ENCODE results near the gene MOB2.
"Not testable (repeated sequence)": the region's sequence is repeated elsewhere in the genome, so short reads cannot be mapped to it uniquely, and the experiment has no call there.

MOB2 gene

DNA sequence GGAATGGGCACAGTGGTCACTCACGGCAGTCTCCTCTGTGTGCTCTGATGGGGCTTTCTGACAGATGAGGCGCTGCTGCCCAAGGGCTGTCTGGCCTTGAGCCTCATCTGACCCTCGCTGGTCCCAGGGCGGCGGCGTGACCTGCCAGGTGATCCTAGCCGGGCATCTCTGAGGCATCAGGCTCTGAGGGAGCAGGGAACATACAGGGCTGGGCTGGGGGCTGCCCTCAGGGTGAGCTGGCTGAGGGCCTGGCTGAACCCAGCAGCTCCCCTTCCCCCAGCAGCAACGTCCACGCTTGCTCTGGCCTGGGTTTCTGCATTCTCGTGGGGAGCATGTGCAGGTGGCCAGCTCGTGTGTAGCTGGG lies 47.6 kb downstream of the MOB2 start:
- FAIRE-seq: no peak

GRCh38 chr11:1438261-1438966 lies 48.2 kb downstream of the MOB2 start:
- no peak for FAIRE-seq

DNA sequence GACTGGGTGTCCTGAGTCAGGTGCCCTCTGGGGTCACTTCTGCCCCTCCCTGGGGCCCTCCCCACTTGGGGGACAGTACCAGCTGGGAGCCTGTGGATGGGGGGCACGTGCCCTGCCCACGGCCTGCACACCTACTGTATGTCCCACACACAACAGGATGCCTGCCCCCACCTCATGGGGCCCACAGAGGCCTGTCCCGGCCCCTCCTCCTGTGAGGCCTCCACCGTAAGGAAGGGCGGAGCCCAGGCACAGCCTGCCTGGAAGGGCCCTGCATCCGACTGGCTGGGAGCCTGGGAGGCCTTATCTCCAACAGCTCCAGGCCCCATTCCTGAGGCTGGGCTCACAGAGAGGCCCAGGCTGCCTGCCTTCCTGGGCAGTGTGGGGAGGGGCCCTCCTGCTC lies 49.1 kb downstream of the MOB2 start:
- no peak for FAIRE-seq

DNA sequence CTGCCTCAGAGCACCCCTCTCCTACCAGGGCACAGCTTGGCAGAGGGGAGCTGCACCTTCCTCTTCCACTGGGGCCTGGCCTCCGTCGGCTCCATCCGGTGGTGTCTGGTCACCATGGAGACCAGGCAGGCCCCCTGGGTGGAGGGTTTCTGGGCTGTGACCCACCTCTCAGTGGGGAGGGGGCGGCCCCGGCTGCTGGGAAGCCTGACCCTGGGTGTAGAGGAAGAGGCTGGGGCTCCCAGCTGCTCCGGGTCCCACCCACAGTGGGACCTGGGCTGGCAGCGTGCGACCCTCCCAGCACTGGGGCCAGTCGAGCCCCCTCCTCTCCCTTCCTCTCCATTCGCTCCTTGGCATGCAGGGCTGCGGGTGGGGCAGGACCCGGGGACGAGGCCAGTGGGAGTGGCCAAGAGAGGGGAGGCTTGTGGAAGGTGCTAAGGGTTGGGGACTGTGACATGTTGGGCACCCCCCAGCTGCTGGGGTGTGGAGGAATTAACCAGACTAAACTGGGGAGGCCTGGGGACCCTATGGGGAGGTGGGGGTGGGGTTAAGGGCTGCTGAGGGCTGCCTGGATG lies 50.0 kb downstream of the MOB2 start:
- FAIRE-seq: no peak

GRCh38 chr11:1435820-1436467 lies 50.6 kb downstream of the MOB2 start:
- FAIRE-seq: no peak

- FAIRE-seq: not testable (repeated sequence)
Measured at GRCh38 chr11:1435479-1435819, 51.1 kb downstream of the MOB2 start.

- FAIRE-seq: no peak
Measured at GRCh38 chr11:1433977-1434640, 52.5 kb downstream of the MOB2 start.

- no peak for FAIRE-seq
Measured at GRCh38 chr11:1433568-1433967, 53.0 kb downstream of the MOB2 start.

DNA sequence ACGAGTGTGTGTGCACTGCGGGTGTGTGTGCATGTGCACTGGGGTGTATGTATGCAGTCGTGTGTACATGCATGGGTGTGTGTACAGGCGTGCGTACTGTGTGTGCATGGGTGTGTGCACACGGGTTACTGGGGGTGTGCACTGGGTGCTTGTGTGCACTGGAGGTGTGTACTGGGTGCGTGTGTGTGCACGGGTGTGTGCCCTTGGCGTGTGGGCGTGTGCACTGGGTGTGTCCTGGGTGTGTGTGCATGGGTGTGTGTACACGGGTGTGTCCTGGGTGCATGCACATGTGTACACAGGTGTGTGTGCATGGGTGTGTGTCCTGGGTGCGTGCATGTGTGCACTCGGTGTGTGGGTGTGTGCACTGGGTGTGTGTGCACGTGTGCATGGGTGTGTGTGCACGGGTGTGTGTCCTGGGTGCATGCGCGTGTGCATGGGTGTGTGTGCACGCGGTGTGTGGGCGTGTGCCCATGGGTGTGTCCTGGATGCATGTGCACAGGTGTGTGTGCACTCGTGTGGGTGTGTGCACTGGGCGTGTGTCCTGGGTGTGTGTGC lies 57.7 kb downstream of the MOB2 start:
- FAIRE-seq: no peak

DNA sequence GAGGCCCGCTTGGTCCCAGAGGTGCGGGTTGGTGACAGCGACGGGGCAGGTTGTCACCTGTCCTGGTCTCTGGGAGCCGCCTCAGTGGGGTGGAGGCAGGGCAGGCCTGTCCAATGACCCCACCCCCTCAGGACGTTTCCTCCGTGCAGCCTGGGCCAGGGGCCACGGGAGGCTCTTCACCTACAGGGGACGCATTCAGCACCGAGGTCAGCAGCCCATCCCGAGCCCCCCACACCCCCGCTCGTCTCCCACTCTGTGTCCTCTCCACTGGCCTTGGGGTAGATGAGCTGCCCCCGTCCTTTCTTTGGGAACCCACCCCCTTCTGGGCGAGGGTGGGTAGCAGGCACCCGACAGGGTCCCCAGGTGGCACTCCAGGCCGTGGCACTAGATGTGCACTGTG lies 61.1 kb downstream of the MOB2 start:
- no peak for FAIRE-seq

- FAIRE-seq: no peak
Measured at GRCh38 chr11:1425006-1425405, 61.6 kb downstream of the MOB2 start.

GRCh38 chr11:1423406-1423805 lies 63.2 kb downstream of the MOB2 start:
- not testable (repeated sequence) for FAIRE-seq

- FAIRE-seq: no peak
Measured at GRCh38 chr11:1422981-1423380, 63.6 kb downstream of the MOB2 start.

DNA sequence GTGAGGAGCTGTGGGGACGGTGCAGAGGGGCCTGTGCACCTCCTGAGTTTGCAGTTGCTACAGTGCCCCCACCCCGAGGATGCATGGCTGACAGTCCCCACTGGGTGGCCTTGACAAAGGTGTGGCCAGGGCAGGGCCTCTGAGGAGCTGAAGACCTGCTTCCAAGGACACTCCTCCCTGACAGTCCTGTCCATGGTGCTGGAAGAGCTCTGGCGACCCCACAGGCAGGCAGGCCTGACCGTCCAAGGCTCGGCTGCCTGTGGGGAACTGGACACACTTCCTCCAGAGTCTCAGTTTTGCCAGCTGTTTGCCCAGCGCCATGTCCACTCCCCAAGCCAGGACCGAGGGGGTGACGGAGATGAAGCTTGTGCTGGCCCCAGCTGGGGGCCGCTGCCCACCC lies 64.1 kb downstream of the MOB2 start:
- no peak for FAIRE-seq

GRCh38 chr11:1421291-1421690 lies 65.3 kb downstream of the MOB2 start:
- no peak for FAIRE-seq

DNA sequence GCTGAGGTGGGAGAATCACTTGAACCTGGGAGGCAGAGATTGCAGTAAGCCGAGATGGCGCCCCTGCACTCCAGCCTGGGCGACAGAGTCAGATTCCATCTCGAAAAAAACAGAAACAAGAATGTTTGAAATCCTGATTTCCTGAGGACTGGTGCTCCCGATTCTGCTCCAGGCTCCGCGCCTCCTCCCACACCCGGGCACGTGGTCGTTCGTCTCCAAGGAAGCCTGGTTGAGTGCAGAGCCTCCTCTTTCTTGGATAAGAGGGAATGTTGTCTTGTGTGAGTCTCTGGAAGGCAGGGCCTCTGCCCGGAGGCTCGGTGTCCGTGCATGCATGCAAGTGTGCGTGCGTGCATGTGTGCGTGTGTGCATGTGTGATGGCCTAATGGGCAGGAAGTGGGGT lies 66.8 kb downstream of the MOB2 start:
- FAIRE-seq: no peak

Data from islet of Langerhans (tissue), 1 donor.